ENCODE measurements around the gene ALCAM.

The ALCAM gene

DNA sequence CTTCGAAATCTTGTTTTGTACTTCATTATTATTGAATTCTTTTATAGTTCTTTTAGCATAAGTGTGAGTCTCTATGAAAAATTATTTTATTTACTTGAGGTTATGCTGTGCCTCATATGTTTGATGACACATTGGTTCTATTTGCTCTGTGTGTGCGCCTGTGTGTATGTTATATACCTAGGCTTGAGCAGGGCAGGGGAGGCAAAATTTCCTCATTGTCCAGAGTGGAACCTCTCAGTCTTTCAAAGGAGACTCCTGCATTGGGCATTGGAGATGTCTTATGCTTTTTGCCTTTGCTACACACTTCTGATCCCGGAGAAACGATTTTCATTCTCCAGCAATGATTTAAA is 58.4 kb downstream of the ALCAM start:
- TF ChIP-seq FOXP2 (optimal IDR thresholded peaks at IDR 0.05; ENCODE audit: borderline replicate concordance, extremely low read depth, extremely low read length, insufficient read depth) (no peak), SIN3A (IDR thresholded peaks at IDR 0.05; ENCODE audit: borderline replicate concordance, insufficient read depth, low read length) (no peak), TAF1 (IDR thresholded peaks at IDR 0.05; ENCODE audit: borderline replicate concordance, insufficient read depth, low read length) (no peak)

DNA sequence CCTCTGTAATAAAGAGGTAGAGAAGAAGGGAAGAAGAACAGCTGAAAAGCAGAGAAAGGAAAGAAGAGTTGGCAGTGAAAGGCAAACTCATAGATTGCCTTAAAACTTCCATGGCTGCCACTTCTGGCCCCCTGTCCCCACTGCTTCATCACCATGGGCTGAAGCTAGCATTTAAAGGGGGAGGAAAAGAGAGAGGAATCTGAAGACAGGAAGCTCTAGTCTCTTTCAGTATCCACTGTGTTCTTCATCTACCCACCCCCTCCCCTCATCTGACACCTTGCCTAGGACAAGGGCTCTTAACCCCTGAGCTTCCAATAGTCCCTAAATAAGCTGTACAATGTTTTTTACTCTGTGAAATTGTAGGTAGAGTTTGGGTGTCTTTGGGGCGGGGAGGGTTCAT is 60.6 kb downstream of the ALCAM start:
- no peak for TF ChIP-seq POLR2AphosphoS5 (IDR thresholded peaks at IDR 0.05; ENCODE audit: low read depth, low read length)

DNA sequence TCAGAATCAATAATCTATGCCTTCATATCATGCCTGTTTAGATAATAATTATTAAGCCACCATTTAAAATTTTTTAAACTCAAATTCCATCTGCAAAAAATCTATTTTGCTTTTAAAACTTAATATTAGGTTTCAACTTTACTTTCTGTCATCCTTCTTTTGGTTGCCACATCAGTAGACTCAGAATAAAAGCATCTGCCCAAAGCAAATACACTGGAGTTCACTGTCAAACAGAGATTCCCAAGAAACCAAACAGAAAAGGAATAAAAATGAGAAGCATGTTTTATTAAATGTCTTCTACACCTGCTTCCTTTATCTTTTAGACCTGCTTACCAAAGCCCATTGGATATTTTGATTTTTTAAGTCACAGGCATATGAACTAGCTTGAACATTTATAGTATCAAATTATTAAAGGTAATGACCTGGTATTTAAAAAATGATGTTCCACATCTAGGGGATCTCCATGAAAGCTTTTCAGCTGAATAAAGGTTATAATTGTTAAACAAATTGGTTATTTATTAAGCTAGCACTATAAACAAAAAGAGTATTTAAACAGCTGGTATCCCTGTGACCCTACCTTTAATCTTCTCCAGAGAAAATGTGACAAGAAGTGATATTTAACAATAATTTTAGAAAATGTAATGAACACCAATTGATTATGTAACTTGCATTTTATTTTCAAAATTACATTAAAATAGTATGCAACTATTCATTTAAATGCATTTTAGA is 62.5 kb downstream of the ALCAM start:
- TF ChIP-seq FOXP2 (optimal IDR thresholded peaks at IDR 0.05; ENCODE audit: borderline replicate concordance, extremely low read depth, extremely low read length, insufficient read depth) (no peak), TAF1 (IDR thresholded peaks at IDR 0.05; ENCODE audit: borderline replicate concordance, insufficient read depth, low read length) (no peak)

DNA sequence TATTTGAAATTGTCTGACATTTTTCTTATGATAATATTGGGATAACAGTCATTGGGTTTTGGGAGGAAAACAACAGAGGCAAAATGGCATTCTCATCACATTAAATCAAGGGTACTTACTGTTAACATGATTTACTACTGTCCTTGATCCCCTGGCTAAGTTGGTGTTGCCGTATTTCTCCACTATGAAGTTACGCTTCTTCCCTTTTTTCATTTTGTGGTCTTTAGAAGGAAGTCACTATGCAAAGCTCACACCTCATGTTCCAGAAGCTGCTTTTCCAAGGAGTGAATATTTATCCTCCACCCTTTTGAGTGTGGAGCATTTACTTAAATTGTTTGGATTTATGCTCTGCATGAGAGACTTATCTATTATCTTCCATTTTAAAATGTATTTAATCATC is 63.7 kb downstream of the ALCAM start:
- no peak for TF ChIP-seq TAF1 (IDR thresholded peaks at IDR 0.05; ENCODE audit: borderline replicate concordance, insufficient read depth, low read length)
- TF ChIP-seq, protein P1, sequence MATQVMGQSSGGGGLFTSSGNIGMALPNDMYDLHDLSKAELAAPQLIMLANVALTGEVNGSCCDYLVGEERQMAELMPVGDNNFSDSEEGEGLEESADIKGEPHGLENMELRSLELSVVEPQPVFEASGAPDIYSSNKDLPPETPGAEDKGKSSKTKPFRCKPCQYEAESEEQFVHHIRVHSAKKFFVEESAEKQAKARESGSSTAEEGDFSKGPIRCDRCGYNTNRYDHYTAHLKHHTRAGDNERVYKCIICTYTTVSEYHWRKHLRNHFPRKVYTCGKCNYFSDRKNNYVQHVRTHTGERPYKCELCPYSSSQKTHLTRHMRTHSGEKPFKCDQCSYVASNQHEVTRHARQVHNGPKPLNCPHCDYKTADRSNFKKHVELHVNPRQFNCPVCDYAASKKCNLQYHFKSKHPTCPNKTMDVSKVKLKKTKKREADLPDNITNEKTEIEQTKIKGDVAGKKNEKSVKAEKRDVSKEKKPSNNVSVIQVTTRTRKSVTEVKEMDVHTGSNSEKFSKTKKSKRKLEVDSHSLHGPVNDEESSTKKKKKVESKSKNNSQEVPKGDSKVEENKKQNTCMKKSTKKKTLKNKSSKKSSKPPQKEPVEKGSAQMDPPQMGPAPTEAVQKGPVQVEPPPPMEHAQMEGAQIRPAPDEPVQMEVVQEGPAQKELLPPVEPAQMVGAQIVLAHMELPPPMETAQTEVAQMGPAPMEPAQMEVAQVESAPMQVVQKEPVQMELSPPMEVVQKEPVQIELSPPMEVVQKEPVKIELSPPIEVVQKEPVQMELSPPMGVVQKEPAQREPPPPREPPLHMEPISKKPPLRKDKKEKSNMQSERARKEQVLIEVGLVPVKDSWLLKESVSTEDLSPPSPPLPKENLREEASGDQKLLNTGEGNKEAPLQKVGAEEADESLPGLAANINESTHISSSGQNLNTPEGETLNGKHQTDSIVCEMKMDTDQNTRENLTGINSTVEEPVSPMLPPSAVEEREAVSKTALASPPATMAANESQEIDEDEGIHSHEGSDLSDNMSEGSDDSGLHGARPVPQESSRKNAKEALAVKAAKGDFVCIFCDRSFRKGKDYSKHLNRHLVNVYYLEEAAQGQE (IDR thresholded peaks at IDR 0.05; ENCODE audit: insufficient read depth in 1 of 2, low read depth in 2 of 2, low read length in 2 of 2): no peak
- no peak for TF ChIP-seq SIN3A (IDR thresholded peaks at IDR 0.05; ENCODE audit: borderline replicate concordance, insufficient read depth, low read length)
- no peak for TF ChIP-seq POLR2AphosphoS5 (IDR thresholded peaks at IDR 0.05; ENCODE audit: low read depth, low read length)
- no peak for TF ChIP-seq FOXP2 (optimal IDR thresholded peaks at IDR 0.05; ENCODE audit: borderline replicate concordance, extremely low read depth, extremely low read length, insufficient read depth)

DNA sequence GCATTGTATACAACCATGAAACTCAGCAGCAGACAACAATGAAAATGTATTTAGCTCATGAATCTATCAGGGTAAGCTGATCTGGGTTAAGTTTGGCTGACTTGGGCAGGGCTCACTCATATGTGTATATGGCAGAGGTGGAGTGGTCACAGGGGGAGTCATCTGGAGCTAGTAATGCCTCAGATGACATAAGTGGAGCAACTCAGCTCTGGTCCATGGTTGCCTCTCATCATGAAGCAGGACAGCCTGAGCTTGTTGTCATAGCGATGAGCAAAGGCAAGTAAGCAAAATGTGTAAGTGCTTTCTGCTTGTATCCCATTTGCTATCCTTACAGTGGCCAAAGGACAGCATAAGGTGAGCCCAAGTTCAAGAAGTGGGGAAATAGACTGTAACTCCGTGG is 64.5 kb downstream of the ALCAM start:
- TF ChIP-seq POLR2AphosphoS5 (IDR thresholded peaks at IDR 0.05; ENCODE audit: low read depth, low read length): no peak
- no peak for TF ChIP-seq SIN3A (IDR thresholded peaks at IDR 0.05; ENCODE audit: borderline replicate concordance, insufficient read depth, low read length)
- TF ChIP-seq, protein P1 (IDR thresholded peaks at IDR 0.05; ENCODE audit: insufficient read depth in 1 of 2, low read depth in 2 of 2, low read length in 2 of 2): no peak
- no peak for TF ChIP-seq FOXP2 (optimal IDR thresholded peaks at IDR 0.05; ENCODE audit: borderline replicate concordance, extremely low read depth, extremely low read length, insufficient read depth)
- TF ChIP-seq TAF1 (IDR thresholded peaks at IDR 0.05; ENCODE audit: borderline replicate concordance, insufficient read depth, low read length): no peak

DNA sequence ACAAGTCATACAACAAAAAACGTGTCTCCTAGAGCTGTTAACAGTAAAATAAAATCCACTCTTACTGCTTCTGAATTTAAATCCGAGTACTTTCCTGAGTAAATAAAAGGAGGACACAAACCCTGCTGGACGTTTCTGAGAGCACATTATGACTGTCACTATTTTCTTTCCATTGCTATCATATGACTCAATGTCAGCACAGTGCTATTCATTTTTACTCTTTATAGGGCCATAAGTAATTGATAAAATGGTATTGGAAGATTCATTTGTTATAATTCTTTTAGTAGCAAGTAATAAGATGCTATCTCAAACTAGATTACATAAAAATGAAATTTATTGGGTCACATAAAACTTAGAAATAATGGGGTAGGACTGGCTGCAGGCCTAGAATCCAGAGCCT is 68.6 kb downstream of the ALCAM start:
- TF ChIP-seq, protein P1 (IDR thresholded peaks at IDR 0.05; ENCODE audit: insufficient read depth in 1 of 2, low read depth in 2 of 2, low read length in 2 of 2): no peak
- TF ChIP-seq TAF1 (IDR thresholded peaks at IDR 0.05; ENCODE audit: borderline replicate concordance, insufficient read depth, low read length): no peak
- no peak for TF ChIP-seq POLR2AphosphoS5 (IDR thresholded peaks at IDR 0.05; ENCODE audit: low read depth, low read length)
- TF ChIP-seq SIN3A (IDR thresholded peaks at IDR 0.05; ENCODE audit: borderline replicate concordance, insufficient read depth, low read length): no peak
- TF ChIP-seq FOXP2 (optimal IDR thresholded peaks at IDR 0.05; ENCODE audit: borderline replicate concordance, extremely low read depth, extremely low read length, insufficient read depth): no peak

DNA sequence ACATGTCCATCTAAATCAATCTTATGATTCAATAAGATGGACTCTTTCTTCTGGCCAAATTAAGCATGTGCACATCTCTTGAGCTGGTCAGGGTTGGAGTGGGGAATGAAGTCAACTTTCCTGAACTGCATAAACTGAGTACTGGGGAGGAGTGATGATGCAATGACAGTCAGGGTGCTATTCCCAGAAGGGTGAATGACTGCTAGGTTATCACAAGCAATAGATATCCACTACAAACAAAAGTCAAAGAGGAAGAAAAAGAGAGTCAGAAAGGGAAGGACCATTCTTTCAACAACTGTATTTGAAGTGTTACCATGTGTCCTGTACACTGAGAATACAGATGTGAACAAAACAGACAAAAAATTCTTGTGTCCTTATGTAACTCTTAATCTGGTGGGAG is 70.0 kb downstream of the ALCAM start:
- TF ChIP-seq FOXP2 (optimal IDR thresholded peaks at IDR 0.05; ENCODE audit: borderline replicate concordance, extremely low read depth, extremely low read length, insufficient read depth) (no peak), POLR2AphosphoS5 (IDR thresholded peaks at IDR 0.05; ENCODE audit: low read depth, low read length) (no peak), TAF1 (IDR thresholded peaks at IDR 0.05; ENCODE audit: borderline replicate concordance, insufficient read depth, low read length) (no peak), SIN3A (IDR thresholded peaks at IDR 0.05; ENCODE audit: borderline replicate concordance, insufficient read depth, low read length) (no peak)
- TF ChIP-seq, protein P1 (IDR thresholded peaks at IDR 0.05; ENCODE audit: insufficient read depth in 1 of 2, low read depth in 2 of 2, low read length in 2 of 2): no peak
